Measurements from ENCODE around the gene ABCB10.
"Not testable (repeated sequence)": the region's sequence is repeated elsewhere in the genome, so short reads cannot be mapped to it uniquely, and the experiment has no call there.

Gene ABCB10

DNA sequence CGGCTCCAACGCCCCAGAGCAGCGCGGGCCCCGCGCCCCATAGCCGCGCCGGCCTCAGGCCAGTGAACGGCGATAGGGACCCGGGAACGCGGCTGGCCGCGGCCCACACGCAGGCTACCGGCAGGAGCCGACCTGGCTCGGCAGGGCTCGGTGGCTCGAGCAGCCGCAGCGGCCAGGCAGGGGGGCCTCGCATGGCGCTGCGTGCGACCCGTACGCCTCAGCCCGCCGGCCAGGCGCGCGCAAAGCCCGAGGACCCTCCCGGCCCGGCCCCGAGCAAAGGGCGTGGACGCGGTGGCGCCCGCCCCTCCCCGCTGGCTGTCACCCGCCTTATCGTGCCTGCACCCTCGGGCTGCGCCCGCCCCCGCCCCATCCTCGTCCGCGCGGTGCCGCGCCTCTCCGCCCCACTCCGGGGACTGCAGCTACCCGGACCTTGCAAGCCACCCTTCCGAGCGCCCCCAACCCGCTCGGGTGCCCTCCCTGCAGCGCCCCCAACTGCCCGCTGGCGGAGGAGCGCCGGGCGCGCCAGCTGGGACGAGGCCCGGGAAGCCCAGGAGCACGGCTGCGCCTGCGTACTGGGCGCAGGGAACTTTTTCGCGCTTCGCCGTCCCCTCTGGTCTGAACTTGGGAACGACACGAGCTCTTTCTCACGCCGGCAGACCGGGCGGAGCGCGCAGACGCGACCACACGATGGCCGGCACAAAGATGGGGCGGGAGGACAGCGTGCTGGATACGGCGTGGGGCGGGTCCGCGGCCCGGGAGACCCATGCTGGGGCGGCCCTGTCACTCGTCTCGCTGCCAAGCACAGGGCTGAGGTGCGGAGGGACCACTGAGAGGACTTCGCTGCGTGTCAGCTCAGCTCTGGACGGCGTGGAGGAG, at the start of gene ABCB10:
TSS of gene ABCB10 (minus strand) at position 248 of the 876 bp plus-strand sequence. CDS start at position 193, 55 bp downstream.
- DNase-seq = peak; percentile 99

DNA sequence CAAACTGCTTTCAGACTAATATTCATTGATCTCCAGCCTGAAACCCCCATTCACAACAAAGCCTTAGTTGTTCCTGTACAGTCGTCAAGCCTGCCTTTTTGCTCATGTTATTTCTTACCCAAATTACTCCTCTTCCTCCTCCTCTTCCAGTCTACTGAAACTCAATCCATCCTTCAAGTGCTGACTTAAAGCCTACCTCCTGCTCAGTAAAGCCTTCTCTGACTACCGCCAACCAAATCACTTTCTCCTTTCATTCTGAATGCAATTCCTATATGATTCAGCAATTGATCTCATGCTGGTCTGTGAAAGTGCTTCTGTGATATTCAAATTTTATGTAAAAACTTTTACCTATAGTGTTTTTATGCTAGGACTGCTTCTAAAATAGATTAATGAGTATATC, 48.9 kb upstream of the ABCB10 start:
- no peak for DNase-seq

DNA sequence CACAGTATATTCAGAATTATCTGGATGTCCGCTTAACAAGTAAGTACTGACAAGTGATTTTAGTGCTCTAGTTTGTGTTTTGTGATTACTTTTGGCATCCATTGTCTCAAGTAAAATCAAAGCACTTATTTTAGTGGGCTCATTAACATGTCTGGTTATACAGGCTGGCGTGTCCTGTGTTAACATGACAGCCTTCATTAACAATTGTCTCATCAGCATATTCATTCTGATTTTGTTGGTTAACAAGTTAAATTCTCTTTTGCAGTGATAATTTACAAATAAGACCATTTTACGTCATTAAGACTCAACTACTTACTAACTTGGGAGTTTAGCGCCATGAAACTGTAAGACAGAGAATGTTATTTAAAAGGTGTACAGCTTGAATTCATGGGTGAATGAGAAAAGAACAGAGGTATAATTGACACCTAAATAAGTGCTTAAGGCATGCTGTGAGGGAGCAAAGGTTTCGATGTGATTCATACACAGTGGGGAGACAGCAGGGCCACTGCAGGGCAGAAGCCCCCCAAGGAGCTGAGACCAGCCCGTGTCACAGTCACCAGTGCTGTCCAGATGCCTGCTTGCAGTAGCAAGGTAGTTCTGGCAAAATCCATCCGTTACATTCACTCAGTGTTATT, 45.0 kb upstream of the ABCB10 start:
- DNase-seq = no peak

GRCh38 chr1:229600229-229600628, 41.7 kb upstream of the ABCB10 start:
- DNase-seq = no peak

DNA sequence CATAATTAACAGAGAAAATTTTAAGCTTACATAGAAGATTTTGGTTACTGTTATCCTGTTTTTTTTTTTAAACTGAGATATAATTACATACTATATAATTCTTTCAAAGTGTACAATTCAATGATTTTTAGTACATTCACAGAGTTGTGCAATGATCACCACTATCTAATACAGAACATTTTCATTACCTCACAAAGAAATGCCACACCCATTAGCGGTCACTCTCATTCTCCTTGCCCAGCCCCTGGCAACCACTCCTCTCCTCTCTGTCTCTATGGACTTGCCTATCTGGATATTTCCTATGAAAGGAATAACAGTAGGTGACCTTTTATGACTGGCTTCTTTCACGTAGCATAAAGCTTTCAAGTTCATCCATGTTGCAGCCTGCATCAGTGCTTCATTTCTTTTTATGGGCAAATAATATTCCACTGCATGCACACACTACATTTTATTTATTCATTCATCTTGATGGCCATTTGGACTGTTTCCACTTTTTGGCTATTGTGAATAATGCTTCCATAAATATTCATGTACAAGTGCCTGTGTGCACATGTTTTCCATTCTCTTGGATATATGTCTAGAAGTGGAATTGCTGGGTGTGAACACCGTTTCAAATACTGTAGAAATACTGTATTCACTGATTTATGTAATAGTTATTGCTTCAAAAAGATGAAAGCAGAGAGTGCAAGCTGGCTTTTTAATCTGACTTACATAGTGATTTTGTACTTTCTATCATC, 40.9 kb upstream of the ABCB10 start:
- no peak for DNase-seq

- no peak for DNase-seq
Measured at GRCh38 chr1:229597877-229598276, 39.4 kb upstream of the ABCB10 start.

DNA sequence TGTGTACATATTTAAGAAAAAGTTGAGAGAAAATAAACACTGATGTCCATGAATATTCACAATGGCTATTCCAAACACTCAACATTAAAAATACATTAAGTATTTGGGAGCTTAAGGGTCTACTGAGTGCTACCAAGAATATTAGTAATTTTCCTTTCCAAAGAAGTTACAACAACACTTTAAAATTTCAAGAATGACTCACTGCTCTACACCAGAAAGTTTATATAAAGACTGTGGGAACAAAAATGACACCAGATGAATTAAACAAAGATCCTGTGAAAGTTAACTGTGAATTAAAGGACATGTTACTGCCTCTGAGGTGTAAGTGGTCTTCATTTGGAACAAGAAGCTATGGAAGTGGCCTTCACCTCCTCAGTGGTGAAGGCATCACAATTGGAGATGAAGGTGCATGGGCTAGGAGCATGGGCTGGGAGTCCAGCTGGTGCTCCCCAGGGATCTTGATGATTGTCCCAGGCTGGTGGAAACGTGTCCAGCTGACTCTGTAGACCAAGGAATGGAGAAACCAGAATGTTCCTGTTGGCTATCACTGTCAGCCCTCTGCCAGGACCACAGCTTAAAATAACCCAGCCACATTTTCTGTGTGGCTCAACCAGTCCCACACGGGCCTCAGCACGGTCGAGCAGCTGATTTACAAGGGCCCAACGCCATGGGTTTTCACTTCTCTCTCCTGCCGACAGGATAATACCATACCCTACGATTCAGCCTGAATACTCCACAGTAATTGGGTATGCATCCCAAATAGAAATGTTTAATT, 38.6 kb upstream of the ABCB10 start:
- DNase-seq = no peak

DNA sequence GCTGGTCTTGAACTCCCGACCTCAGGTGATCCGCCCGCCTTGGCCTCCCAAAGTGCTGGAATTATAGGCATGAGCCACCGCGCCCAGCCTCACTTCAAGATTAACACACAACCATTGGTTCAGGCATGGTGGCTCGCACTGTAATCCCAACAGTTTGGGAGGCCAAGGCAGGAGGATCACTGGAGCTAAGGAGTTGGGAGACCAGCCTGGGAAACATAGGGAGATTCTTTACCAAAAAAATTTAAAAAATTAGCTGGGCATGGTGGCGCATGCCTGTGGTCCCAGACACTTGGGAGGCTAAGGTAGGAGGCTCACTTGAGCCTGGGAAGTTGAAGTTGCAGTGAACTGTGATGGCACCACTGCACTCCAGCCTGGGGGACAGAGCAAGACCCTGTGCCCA, 37.4 kb upstream of the ABCB10 start:
- not testable (repeated sequence) for DNase-seq

DNA sequence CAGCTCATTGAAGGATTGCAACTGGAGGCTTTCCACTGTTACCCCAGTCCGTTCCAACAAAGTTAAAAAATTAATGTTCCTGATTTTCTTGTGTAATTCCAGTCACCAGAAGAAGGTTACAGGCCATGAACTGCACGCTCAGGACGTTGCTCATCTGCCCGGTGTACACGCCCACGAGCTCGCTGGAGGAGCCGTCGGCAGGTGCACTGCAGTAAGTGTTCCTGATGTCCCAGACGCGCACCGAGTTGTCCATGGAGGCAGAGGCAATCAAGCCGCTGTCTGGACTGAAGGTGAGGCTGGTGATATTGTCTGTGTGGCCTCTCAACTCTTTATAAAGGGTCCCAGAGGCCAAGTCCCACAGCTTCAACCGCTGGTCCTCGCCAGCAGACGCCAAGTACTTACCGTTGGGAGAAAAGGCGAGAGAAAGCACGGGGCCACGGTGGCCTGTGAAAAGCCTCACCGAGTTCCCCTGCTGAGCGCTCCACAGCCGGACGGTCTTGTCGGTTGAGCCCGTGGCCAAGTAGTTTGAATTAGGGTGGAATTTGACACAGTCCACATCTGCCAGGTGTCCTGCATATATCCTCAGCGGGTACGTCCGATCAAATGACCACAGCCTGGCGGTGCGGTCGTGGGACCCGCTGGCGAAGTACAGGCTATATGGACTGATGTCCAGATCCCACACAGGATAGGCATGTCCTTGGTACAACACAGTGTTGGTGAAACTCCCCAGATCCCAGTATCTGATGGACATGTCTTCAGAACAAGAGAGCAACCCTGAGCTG, 35.9 kb upstream of the ABCB10 start:
- DNase-seq = no peak

GRCh38 chr1:229593800-229594199, 35.3 kb upstream of the ABCB10 start:
- DNase-seq = no peak

- DNase-seq = no peak
Measured at GRCh38 chr1:229590119-229590518, 31.6 kb upstream of the ABCB10 start.

DNA sequence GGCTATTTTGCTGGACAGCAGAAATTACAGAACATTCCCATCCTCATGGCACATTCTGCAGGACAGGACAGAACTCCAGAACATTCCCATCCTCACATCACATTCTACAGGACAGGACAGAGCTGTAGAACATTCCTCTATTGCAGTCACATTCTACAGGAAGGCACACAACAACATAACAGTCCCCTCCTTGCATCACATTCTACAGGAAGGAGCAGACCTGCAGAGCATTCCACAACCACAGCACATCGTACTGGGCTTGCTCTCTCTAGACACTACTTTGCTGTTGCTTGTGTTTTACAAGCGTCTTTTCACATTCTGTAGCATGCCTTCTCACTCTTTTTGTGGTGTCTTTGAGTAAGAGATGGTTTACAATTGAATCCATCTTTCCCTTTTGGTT, 26.8 kb upstream of the ABCB10 start:
- DNase-seq = no peak

DNA sequence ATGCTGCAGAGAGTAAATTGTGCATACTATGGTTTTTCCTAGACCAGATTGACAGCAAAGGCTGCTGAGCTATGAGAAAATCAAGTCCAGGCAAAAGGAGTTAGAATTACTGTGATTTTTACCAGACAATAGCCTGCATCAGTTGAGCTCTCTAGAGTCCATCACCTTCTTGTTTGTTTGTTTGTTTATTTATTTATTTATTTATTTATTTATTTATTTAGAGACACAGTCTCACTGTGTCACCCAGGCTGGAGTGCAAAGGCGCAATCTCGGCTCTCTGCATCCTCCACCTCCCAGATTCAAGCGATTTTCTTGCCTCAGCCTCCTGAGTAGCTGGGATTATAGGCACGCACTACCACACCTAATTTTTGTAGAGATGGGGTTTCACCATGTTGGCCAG, 24.2 kb upstream of the ABCB10 start:
- no peak for DNase-seq

GRCh38 chr1:229582011-229582694, 23.6 kb upstream of the ABCB10 start:
- DNase-seq = peak; percentile 37

DNA sequence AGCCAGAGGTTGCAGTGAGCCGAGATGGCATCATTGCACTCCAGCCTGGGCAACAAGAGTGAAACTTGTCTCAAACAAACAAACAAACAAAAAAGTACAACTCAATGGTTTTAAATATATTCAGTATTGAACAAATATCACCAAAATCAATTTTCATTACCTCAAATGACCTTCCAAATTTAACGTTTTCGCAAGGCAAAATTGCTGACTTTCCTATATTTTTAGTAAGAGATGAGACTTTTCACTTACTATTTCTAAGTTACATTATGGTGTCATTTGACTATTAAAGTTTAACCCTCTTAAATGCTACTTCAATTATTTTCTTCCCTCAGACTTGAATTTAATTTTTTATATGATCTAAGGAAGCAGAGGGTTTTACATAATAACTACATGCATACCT, 23.0 kb upstream of the ABCB10 start:
- no peak for DNase-seq

DNA sequence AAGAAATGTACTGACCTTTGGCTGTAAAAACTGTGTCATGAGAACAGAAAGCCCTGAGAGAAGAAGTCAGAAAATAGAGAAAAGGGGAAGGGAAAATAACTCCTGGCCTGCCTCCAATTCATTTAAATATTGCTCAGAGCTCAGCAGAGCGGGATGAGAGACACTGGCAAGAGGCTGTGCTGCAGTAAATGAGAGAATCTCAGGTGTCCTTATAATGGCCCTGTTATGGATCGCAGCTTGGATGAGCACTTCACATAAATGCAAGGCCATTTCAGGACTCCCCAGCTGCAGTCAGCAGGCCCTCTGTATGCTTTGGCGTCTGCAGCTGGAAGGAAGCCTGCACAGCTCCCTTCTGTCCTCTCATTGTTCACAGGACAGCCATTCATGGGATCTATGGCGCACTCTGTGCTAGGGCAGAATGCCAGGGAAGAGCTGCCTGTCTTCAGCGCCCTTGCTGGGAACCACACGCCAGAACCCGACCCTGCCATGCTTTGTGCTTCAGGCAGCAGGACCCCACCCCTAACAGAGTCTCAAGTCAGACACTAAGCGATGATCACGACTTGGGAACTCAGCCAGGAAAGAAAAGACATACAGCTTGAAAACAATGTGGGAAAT, 20.7 kb upstream of the ABCB10 start:
- peak; percentile 94 for DNase-seq

DNA sequence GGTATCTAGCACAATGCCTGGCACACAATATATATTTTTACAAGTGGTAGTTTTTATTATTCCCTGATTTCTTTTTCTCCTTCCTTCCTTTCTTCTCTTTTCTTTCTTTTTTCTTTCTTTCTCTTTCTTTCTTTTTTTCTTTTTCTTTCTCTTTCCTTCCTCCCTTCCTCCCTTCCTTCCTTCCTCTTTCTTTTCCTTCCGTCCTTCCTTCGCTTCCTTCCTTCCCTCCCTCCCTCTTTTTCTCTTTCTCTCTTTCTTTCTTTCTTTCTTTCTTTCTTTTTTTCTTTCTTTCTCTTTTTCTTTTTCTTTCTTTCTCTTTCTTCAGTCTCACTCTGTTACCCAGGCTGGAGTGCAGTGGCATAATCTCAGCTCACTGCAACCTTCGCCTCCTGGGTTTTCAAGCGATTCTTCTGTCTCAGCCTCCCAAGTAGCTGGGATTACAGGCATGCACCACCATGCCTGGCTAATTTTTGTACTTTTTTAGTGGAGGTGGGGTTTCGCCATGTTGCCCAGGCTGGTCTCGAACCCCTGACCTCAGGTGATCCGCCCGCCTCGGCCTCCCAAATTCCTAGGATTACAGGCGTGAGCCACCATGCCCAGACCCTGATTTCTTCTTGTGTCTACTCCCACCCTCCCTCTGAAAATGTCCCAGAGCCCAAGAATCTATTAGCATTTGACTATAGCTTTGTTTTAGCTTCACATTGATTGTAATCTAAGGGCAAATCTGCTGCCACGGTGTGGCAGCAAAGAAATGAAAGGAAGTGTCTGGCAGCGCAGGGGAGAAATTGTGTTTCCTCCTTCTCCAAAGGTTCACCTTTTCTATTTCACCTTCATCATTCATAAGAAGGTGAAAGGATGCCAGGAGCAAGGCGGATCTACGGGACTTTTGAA, 19.9 kb upstream of the ABCB10 start:
- DNase-seq = no peak

DNA sequence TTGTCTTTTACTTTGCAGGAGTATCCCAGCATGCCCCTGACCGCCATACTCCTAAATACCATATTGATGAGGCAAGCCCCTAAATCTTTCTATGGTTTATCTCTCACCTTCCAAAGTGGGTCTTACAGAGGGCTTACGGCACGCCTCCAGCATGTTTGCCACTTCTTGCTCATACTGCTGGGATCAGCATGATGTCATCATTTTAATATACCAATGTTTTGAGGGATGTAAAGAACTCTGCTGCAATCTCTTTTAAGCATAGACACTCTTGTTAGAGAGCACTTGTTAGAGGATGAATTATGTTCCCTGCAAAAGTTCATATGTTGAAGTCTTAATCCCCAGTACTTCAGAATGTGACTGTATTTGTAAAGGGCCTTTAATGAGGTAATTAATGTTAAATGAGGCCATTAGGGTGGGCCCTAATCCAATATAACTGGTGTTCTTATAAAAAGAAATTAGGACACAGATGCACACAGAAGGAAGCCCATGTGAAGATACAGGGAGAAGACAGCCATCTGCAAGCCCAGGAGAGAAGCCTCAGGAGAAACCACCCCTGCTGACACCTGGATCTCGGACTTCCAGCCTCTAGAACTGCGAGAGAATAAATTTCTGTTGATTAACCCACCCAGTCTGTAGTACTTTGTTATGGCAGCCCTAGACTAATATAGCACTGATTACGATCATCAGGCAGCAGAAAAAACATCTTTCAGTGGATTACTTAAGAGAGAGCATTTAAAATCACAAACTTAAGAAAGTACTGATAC, 16.4 kb upstream of the ABCB10 start:
- DNase-seq = no peak

DNA sequence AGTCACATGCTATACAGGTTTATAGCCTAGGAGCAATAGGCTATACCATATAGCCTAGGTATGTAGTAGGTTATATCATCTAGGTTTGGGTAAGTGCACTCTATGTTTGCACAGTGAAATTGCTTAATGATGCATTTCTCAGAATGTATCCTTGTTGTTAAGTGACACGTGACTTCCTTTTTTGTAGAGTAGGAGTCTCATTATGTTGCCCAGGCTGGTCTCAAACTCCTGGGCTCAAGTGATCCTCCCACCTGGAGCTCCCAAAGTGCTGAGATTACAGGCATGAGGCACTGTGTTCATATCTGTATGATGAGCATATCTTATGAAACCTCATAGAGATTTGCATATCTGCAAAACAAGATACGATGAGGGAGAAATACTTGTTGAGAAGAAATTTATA, 13.8 kb upstream of the ABCB10 start:
- DNase-seq = no peak
